HG02973 (cell line): ENCODE results near the gene TSPAN5.
"Not testable (repeated sequence)": the region's sequence is repeated elsewhere in the genome, so short reads cannot be mapped to it uniquely, and the experiment has no call there.

Experiments used
- ATAC-seq: cut with Tn5 transposase; IDR thresholded peaks from one replicate; pipeline ENCODE4 v1.9.1; 2021; ENCODE audit warnings: moderate library complexity; ENCODE audit not compliant: unreplicated experiment

The TSPAN5 gene

GRCh38 chr4:98658287-98659105 lies at the start of gene TSPAN5:
Gene TSPAN5 (minus strand): TSS chr4:98658611.
- ATAC-seq = peak; percentile 55

- no peak for ATAC-seq
Measured at GRCh38 chr4:98706935-98707334, 48.5 kb upstream of the TSPAN5 start.

- no peak for ATAC-seq
Measured at GRCh38 chr4:98706200-98706813, 47.9 kb upstream of the TSPAN5 start.

- not testable (repeated sequence) for ATAC-seq
Measured at GRCh38 chr4:98705586-98705985, 47.2 kb upstream of the TSPAN5 start.

GRCh38 chr4:98700656-98701055 lies 42.2 kb upstream of the TSPAN5 start:
- no peak for ATAC-seq

GRCh38 chr4:98694076-98694475 lies 35.7 kb upstream of the TSPAN5 start:
- no peak for ATAC-seq

- no peak for ATAC-seq
Measured at GRCh38 chr4:98692411-98692810, 34.0 kb upstream of the TSPAN5 start.

GRCh38 chr4:98691588-98691987 lies 33.2 kb upstream of the TSPAN5 start:
- no peak for ATAC-seq

- no peak for ATAC-seq
Measured at GRCh38 chr4:98689507-98690174, 31.2 kb upstream of the TSPAN5 start.

- no peak for ATAC-seq
Measured at GRCh38 chr4:98688411-98689290, 30.2 kb upstream of the TSPAN5 start.

GRCh38 chr4:98687876-98688275 lies 29.5 kb upstream of the TSPAN5 start:
- ATAC-seq = no peak

- no peak for ATAC-seq
Measured at GRCh38 chr4:98686847-98687246, 28.4 kb upstream of the TSPAN5 start.

GRCh38 chr4:98686043-98686707 lies 27.8 kb upstream of the TSPAN5 start:
- no peak for ATAC-seq

GRCh38 chr4:98685225-98686042 lies 27.0 kb upstream of the TSPAN5 start:
- ATAC-seq = no peak

- no peak for ATAC-seq
Measured at GRCh38 chr4:98682719-98683118, 24.3 kb upstream of the TSPAN5 start.

GRCh38 chr4:98680806-98681205 lies 22.4 kb upstream of the TSPAN5 start:
- no peak for ATAC-seq

- ATAC-seq = no peak
Measured at GRCh38 chr4:98679738-98680137, 21.3 kb upstream of the TSPAN5 start.

- no peak for ATAC-seq
Measured at GRCh38 chr4:98677799-98678198, 19.4 kb upstream of the TSPAN5 start.

- no peak for ATAC-seq
Measured at GRCh38 chr4:98674404-98675173, 16.2 kb upstream of the TSPAN5 start.
